ENCODE data around the gene TEP1. TPM values are rescaled to one million over a fixed set of nuclear protein-coding genes. Genes with fewer than 3 reads are reported as not detected.

The TEP1 gene
- total and polyA plus RNA-seq, 2 of the 13 experiments (the other 11 are each of a cell fraction or from before 2014, with no cell fraction given) = 11.0 to 12.8 TPM

GRCh38 chr14:20461225-20462141, 48.2 kb upstream of the TEP1 start, which contains the start of gene PIP4P1 (continued):
- TF ChIP-seq HNRNPK (IDR thresholded peaks at IDR 0.05; ENCODE audit: low read depth, low read length, poor library complexity, severe bottlenecking) (no peak), MBNL3 (CRISPR knock-in tag; conservative IDR thresholded peaks at IDR 0.05) (no peak), KAT2B (IDR thresholded peaks at IDR 0.05; ENCODE audit: borderline replicate concordance, low read depth, low read length) (no peak), YEATS4 (CRISPR knock-in tag; IDR thresholded peaks at IDR 0.05; ENCODE audit: borderline replicate concordance) (peak; percentile 82; the same call in 1 of the 2 replicates), RORA (CRISPR knock-in tag; IDR thresholded peaks at IDR 0.05) (no peak), ZSCAN12 (CRISPR knock-in tag; IDR thresholded peaks at IDR 0.05) (peak; percentile 86; the same call in 1 of the 2 replicates), IRF2 (CRISPR knock-in tag; IDR thresholded peaks at IDR 0.05) (peak; percentile 88), KAT8 (CRISPR knock-in tag; IDR thresholded peaks at IDR 0.05) (peak; percentile 97), ZNF710 (CRISPR knock-in tag; IDR thresholded peaks at IDR 0.05; ENCODE audit: borderline replicate concordance) (0 out of 2 replicates have a peak, but pooled peaks have one; percentile 16), ZFX (CRISPR knock-in tag; IDR thresholded peaks at IDR 0.05; ENCODE audit: low read depth) (peak; percentile 90), RXRB (CRISPR knock-in tag; IDR thresholded peaks at IDR 0.05; ENCODE audit: borderline replicate concordance) (peak; percentile 83), ZNF674 (CRISPR knock-in tag; IDR thresholded peaks at IDR 0.05; ENCODE audit: low read depth) (peak; percentile 87), EEA1 (CRISPR knock-in tag; IDR thresholded peaks at IDR 0.05; ENCODE audit: borderline replicate concordance) (peak; percentile 75; the same call in 1 of the 2 replicates), KMT2B (CRISPR knock-in tag; IDR thresholded peaks at IDR 0.05) (peak; percentile 90), IRF9 (CRISPR knock-in tag; IDR thresholded peaks at IDR 0.05; ENCODE audit: borderline replicate concordance) (peak; percentile 88), ZFYVE20 (CRISPR knock-in tag; IDR thresholded peaks at IDR 0.05; ENCODE audit: borderline replicate concordance, low read depth) (no peak; the same call in 1 of the 2 replicates), ZSCAN21 (CRISPR knock-in tag; IDR thresholded peaks at IDR 0.05; ENCODE audit: borderline replicate concordance) (peak; percentile 74; the same call in 1 of the 2 replicates), ZFP62 (CRISPR knock-in tag; IDR thresholded peaks at IDR 0.05) (no peak), HNRNPUL1 (IDR thresholded peaks at IDR 0.05; ENCODE audit: low read depth, low read length) (no peak), ZNF512B (CRISPR knock-in tag; IDR thresholded peaks at IDR 0.05; ENCODE audit: borderline replicate concordance) (no peak), NFRKB (IDR thresholded peaks at IDR 0.05) (no peak), ZBTB26 (CRISPR knock-in tag; IDR thresholded peaks at IDR 0.05; ENCODE audit: borderline replicate concordance) (peak; percentile 71; the same call in 1 of the 2 replicates)
